Measurements from ENCODE around the gene STK32B.

DNA sequence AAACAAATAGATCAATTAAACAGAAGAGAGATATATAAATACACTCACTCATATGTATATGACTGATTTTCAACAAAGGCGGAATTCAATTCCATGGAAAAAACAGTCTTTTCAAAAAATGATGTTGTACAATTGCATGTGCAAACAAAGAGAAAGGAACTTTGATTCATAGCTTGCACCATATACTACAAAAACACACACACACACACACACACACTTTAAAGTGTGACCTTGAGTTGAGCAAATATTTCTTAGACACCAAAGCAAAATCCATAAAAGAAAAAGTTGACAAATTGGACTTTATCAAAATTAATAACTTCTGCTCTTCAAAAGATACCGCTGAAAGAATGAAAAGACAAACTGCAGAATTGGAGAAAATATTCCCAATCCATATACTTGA, 488.3 kb downstream of the STK32B start:
- TF ChIP-seq HNF4A (conservative IDR thresholded peaks at IDR 0.05) = no peak
- TF ChIP-seq JUND (IDR thresholded peaks at IDR 0.05) = no peak
- no peak for TF ChIP-seq EGR1 (IDR thresholded peaks at IDR 0.05; ENCODE audit: low read depth in 2 of 2)
- TF ChIP-seq, protein P1, sequence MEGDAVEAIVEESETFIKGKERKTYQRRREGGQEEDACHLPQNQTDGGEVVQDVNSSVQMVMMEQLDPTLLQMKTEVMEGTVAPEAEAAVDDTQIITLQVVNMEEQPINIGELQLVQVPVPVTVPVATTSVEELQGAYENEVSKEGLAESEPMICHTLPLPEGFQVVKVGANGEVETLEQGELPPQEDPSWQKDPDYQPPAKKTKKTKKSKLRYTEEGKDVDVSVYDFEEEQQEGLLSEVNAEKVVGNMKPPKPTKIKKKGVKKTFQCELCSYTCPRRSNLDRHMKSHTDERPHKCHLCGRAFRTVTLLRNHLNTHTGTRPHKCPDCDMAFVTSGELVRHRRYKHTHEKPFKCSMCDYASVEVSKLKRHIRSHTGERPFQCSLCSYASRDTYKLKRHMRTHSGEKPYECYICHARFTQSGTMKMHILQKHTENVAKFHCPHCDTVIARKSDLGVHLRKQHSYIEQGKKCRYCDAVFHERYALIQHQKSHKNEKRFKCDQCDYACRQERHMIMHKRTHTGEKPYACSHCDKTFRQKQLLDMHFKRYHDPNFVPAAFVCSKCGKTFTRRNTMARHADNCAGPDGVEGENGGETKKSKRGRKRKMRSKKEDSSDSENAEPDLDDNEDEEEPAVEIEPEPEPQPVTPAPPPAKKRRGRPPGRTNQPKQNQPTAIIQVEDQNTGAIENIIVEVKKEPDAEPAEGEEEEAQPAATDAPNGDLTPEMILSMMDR (IDR thresholded peaks at IDR 0.05; ENCODE audit: low read depth, low read length, missing input control) = no peak
- TF ChIP-seq TAF1 (conservative IDR thresholded peaks at IDR 0.05) = no peak
- TF ChIP-seq, protein P2, sequence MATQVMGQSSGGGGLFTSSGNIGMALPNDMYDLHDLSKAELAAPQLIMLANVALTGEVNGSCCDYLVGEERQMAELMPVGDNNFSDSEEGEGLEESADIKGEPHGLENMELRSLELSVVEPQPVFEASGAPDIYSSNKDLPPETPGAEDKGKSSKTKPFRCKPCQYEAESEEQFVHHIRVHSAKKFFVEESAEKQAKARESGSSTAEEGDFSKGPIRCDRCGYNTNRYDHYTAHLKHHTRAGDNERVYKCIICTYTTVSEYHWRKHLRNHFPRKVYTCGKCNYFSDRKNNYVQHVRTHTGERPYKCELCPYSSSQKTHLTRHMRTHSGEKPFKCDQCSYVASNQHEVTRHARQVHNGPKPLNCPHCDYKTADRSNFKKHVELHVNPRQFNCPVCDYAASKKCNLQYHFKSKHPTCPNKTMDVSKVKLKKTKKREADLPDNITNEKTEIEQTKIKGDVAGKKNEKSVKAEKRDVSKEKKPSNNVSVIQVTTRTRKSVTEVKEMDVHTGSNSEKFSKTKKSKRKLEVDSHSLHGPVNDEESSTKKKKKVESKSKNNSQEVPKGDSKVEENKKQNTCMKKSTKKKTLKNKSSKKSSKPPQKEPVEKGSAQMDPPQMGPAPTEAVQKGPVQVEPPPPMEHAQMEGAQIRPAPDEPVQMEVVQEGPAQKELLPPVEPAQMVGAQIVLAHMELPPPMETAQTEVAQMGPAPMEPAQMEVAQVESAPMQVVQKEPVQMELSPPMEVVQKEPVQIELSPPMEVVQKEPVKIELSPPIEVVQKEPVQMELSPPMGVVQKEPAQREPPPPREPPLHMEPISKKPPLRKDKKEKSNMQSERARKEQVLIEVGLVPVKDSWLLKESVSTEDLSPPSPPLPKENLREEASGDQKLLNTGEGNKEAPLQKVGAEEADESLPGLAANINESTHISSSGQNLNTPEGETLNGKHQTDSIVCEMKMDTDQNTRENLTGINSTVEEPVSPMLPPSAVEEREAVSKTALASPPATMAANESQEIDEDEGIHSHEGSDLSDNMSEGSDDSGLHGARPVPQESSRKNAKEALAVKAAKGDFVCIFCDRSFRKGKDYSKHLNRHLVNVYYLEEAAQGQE (IDR thresholded peaks at IDR 0.05) = no peak
- no peak for TF ChIP-seq RAD21 (IDR thresholded peaks at IDR 0.05)
- no peak for TF ChIP-seq SP1 (IDR thresholded peaks at IDR 0.05)
- TF ChIP-seq, protein P3, sequence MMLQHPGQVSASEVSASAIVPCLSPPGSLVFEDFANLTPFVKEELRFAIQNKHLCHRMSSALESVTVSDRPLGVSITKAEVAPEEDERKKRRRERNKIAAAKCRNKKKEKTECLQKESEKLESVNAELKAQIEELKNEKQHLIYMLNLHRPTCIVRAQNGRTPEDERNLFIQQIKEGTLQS (IDR thresholded peaks at IDR 0.05) = no peak
- TF ChIP-seq GABPA (IDR thresholded peaks at IDR 0.05 in 1 of 2, conservative IDR thresholded peaks at IDR 0.05 in 1 of 2) = no peak

Measured in liver (tissue), 3 donors.